Measurements from ENCODE around the gene PLD5.

- TF ChIP-seq CTCF (IDR thresholded peaks at IDR 0.05; ENCODE audit: low read length) (no peak), EZH2 (IDR thresholded peaks at IDR 0.05; ENCODE audit: borderline replicate concordance, low read length) (no peak)
Observed at GRCh38 chr1:242133351-242133750, 391.1 kb downstream of the PLD5 start.

Measured in OCI-LY1 (cell line).